NCI-H2196 (cell line): Measurements from ENCODE around the gene TMEM131L.
A peak's percentile ranks its signal among the peaks of the same experiment; 100 is the strongest.
"Not testable (repeated sequence)": the region's sequence is repeated elsewhere in the genome, so short reads cannot be mapped to it uniquely, and the experiment has no call there.

ENCODE experiments used
- DNase-seq: peaks from one replicate; lab custom pipeline; 2025; ENCODE audit not compliant: unreplicated experiment; lab: John Stamatoyannopoulos, UW

TMEM131L gene

DNA sequence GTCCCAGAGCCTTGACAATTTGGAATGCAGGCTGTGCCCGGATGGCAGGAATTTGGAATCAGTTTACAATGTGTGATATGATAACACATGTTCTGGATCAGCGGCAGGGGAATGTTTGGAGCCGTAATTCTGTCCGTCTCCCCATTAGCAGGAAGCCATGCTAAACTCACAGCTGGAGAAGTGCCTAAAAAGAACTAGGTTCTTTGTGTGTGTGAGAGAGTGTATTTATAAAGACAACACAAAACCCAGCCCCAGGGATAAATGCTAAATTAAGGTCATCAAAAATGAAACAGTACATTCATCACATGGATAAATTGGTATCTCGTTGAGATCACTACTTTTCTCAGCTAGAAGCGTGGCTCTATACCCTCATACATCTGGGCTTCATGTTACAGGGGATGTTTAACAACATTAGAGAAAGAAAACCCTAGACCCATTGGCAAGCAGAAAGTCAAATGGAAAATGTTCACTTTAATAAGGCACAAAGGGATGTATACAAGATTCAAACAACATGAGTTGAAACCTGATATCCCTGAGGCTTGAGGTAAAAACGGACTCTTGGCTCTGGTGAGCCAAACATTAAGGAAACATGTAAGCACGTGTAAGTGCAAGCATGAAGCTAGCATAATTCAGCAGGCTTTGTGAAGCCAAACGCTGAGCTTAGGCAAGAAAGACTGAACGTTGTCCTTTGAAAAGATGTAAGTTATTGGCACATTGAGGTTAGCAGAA lies 18.0 kb upstream of the TMEM131L start:
- peak; percentile 11 for DNase-seq

DNA sequence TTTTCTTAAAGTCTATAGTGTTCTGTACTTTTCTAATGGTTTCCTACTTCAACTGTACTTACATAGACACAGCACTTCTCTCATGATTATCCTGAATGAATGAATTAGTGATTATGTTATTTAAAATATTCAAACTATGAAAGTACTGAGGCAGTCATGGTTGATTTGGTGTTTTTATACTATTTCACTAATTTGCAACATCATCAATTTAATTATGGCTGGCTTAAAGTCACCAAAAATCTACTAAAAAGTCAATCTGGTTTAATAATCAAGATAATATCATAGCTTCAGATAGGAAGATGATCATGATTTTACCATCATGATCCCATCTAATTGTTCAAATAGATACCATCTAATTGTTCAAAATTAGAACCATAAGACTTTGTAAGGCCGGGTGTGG lies 16.8 kb upstream of the TMEM131L start:
- DNase-seq: no peak

DNA sequence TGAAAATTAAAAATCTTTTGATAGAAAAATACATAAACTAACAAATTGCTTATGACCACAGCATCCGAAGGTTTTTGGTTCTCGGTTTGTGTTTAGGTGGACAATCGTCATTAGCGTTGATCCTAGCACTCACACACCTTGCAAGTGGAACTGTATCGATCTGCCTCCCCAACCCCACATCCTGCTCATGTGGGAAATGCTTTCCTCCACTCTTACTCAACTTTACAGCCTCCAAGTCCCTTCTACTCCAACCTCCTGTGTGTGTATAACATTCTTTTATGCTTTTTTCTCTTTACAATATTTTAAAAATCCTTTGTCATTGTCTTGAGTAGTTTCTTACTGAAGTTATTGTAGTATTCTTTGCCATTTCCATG lies 15.6 kb upstream of the TMEM131L start:
- DNase-seq: no peak

DNA sequence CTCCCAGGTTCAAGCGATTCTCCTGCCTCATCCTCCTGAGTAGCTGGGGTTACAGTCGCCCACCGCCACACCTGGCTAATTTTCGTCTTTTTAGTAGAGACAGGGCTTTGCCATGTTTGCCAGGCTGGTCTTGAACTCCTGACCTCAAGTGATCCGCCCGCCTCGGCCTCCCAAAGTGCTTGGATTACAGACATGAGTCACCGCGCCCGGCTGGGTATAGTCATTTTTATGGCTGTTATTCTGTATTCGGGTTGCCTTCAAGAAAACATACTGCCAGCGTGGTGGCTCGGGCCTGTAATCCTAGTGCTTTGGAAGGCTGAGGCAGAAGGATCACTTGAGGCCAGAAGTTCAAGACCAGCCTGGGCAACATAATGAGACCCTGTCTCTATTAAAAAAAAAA lies 15.0 kb upstream of the TMEM131L start:
- not testable (repeated sequence) for DNase-seq

DNA sequence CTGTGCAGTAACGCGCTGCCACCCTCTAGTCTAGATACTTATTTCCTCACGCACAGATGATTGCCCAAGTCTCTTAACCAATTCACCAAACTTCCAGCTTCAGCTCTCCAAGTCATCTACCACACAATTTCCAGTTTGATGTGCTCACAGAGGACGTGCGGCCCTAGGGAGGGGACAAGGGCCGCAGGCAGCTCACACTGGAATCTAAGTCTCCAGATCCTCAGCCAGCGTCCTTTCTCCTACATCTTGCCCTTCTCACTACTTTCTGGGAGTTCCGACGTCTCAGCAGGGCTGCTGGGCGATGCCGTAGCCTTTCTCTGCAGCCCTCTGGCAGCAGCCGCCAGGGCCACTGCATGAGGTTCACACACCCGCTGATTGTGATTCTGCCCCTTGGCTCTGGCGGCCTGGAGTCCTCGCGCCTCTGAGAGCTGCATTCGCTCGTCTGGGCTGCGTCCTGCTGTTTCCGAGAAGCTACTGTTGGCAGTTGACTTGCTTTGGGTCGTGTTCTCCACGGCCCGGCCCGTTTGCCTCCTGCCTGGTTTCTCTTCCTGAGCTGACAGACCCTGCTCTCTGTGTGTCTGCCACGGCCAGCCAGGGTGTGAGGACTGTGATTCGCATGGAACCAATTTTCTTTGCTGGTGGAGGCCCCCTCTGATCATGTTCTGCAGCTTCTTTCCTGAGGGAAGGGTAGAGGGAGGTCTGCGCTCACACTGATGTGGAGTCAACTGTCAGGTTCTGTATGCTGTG lies 14.1 kb upstream of the TMEM131L start:
- no peak for DNase-seq

DNA sequence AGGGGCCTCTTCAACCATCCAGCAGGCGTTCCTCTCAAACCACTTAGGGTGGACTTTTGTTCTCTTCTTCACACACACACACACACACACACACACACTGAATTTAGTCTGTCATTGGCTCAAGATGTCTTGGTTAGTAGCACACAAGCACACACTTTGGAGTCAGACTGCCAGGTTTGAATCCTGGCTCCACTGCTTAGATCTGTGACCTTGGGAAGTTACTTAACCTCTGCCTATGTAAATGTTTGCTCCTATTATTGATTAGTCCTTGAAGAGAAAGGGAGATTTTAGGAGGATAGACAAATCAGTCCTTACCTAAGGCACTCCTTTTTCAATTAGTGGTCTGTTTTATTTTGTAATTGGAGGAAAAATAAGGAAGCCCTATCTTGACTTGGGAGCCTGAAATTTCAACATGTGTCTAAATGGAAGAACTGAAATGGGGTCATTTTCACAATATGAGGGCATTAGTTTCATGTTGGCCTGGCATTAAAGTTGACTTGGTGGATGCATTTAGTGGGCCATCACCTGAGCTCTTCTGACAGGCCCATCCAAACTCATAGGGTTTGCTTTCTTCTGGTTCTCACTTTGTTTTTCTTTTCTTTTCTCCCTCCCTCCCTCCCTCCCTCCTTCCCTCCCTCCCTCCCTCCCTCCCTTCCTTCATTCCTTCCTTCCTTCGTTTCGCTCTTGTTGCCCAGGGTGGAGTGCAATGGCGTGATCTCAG lies 13.3 kb upstream of the TMEM131L start:
- DNase-seq: no peak

DNA sequence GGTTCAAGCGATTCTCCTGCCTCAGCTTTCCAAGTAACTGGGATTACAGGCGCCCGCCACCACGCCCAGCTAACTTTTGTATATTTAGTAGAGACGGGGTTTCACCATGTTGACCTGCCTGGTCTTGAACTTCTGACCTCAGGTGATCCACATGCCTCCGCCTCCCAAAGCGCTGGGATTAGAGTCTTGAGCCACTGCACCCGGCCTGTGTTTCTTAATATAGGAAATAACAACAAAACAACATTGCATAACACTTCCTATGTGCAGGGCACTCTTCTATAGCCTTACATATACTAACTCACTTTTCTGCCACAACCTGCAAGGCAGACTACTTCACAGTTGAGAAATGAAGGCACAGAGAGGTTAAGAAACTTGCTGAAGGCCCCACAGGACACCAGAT lies 12.8 kb upstream of the TMEM131L start:
- DNase-seq: no peak

DNA sequence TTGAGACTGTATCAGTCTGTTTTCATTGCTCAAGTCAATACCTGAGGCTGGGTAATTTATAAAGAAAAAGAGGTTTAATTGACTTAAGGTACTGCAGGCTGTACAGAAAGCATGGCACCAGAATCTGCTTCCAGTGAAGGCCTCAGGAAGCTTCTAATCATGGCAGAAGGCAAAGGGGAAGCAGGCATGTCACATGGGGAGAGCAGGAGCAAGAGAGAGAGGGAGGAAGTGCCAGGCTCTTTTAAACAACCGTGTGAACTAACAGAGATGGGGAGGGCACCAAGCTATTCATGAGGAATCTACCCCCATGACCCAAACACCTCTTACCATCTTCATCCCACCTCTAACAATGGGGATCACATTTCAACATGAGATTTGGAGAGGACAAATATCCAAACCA lies 7.2 kb upstream of the TMEM131L start:
- no peak for DNase-seq

DNA sequence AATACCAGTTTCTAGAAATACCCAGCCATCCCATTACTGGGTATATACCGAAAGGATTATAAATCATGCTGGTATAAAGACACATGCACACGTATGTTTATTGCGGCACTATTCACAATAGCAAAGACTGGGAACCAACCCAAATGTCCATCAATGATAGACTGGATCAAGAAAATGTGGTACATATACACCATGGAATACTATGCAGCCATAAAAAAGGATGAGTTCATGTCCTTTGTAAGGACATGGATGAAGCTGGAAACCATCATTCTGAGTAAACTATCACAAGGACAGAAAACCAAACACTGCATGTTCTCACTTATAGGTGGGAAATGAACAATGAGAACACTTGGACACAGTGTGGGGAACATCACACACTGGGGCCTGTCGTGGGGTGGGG lies 4.6 kb upstream of the TMEM131L start:
- not testable (repeated sequence) for DNase-seq

DNA sequence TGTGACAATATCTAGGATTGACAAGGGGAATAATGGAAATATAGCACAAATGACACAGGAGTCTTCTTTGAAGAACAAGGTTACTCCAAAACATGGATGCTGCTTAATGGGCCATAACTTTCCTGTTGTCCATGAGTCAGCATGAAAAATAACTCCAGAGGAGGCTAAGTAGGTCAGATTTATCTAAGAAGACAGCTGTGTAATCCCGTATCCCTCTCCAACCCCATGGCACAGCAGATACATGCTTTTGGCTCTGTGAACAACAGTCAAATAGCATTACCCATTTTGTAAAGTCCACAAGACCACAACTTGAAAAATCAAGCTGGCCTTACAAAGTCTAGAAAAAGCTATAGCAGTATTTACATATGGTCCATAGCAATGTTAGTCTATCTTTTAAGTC lies 2.1 kb upstream of the TMEM131L start:
- no peak for DNase-seq

DNA sequence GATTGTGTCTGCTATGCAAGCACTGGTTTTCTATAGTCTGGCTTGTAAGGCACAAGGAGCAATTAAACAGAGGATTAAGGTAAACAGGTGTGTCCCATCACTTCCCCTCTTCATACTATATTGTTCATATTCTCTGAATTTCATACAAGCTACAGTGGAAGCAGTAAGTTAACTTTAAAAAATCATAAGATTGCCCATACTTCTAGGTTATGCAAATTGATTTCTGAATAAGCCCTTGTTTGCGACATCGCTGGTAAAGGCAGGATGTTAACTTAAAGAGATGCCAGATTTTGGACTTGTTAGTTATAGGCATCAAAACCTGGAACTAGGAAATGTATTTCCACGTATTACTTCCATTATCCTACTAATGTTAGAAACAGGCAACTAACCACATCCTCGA lies 1.0 kb upstream of the TMEM131L start:
- DNase-seq: no peak

DNA sequence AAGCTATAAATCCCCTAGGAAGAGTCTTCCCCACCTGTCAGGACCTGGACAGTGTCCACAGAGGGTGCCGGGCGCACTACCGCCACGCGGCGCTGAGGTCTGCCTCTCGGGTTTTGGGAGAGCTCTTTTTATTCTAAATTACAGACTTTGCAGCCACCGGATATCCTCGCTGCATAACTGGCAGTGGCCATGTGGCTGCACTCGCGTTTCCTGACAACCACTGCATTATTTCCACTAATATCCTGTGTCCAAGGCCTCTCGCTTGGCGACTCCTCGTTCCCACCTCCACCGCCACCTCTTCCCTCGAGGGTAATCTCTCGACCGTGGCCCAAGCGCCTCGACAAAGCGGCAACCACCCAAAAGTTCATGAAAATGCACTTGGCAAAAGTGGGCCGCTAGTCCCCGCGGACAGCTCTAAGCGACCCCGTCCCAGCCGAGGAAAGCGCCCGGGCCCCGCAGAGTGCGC lies 512 bp upstream of the TMEM131L start:
- no peak for DNase-seq

DNA sequence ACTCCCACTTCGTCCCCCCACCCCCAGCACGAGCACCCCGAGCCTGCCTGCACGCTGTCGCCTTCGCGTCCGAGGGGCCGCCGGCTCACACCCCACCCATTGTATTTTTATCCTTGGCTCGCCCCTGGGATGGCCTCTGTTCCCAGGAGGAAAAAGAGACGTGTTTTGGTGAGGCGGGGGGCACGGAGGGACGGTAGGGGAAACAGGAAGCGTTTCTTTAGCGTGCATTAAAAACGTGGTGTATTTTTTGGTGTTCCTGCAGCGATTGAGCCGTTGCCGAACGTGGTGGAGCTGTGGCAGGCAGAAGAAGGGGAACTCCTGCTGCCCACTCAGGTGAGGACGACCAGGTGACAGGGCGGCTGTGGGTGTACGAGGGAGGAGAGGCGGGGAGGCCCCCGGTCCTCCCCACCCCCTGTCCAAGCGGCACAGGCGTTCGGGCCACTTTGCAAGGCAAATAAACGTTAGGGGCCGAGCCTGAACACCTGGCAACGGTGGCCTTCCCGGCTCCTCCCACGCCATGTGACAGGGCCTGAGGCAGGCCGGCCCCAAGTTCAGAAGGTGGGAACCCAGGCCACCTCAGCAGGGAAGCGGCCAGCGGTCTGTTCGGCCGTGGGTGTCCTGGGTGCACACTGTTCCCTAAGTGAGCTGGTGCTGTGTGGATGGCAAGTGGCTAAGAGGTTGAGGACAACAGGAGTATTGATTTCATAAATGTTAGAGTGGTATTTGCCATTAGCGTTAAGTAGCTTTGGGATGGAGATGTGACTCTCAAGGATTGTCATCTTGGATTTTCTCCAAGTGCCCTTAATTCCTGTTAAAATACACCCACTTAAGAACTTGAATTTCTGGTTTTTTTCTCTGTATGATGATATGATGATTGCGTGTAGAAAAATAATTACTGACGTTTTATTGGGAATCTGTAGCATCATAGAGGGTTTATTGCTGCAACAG lies 1.1 kb downstream of the TMEM131L start:
- peak; percentile 51 for DNase-seq

DNA sequence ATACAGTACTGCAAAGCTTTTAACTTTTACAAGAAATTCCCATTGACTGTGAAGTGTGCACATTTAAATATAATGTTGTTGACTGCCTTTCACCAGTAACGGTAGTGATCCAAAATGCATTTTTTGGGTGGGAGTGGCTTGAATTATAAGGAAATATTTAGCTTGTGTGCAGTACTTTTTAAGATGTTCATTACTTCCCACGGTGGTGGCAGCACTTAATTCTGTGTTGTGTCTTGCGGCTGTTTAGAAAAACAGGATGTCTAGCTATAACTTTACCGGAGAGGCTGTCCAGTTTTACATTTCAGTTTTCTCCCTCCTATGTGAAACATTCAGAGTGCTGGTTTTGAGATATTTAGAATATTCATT lies 1.7 kb downstream of the TMEM131L start:
- no peak for DNase-seq

DNA sequence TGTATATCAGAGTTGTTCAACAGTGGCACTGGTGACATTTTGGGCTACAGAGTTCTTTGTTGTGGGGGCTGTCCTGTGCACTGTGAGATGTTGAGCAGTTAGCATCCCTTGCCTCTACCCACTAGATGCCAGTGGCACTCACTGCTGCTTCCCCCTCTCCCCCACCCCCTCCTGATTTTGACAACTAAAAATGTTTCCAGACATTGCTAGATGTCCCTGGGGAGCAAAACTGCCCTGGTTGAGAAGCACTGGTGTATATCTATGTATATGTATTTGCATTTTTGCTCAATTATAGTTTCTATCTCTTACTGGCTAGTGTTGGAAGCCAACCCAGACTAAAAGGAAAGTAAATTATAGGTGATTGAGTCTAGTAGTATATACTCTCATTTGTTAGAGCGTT lies 2.4 kb downstream of the TMEM131L start:
- no peak for DNase-seq

DNA sequence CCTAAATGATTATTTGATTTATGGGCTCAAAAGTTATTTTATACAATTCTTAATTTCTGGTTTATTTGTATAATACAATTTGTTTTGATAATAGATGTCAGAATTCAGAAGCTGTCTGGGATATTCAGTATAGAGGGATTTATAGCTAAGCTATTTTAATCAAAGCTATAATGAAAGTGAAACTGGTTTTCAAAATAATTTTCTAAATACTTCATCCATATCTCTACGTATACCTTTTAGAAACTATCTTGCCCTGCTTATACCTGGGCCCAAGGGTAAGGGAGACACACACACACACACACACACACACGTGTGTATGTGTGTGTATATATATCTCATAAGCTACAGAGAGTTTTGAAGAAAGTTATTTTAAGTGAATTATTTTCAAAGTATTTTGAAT lies 2.9 kb downstream of the TMEM131L start:
- DNase-seq: no peak

DNA sequence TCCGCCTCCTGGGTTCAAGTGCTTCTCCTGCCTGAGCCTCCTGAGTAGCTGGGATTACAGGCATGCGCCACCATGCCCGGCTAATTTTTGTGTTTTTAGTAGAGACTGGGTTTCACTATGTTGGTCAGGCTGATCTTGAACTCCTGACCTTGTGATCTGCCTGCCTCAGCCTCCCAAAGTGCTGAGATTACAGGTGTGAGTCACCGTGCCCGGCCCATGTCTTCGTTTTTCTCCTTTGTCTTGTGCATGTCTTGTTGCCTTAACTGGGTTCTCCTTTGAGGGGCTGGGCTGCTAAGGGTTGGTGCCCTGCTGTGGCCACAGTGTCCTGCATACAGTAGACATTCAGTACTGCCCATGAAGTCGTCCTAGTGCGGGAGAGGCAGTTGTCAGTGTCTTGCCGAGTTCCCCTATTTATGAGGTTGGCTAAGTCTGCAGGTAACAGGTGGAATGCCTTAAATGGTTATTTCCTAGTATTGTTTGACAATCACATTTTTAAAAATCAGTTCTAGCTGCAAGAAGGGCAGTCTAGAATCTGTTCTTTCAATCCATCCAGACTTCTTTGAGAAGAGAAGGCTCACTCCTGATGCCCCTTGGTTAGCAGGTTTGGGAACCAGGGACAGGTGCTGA lies 5.0 kb downstream of the TMEM131L start:
- not testable (repeated sequence) for DNase-seq

DNA sequence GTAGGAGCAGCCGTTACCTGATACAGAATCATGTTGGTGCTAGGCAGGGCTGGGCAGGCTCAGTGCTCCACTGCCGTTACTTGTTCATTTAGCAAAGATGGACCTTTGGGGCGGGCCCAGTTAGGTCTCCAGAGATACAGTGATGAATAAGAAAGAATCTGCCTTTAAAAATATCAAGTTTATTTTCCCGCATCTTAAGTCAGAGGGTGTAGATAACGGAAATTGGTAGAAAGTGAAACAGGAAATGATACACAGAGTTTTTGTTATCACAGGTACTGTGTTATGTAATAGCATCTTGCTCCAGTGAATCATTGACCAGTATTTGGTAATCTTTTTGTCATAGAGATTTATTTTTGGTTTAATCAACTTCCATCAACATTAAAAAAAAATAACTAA lies 5.5 kb downstream of the TMEM131L start:
- DNase-seq: no peak

DNA sequence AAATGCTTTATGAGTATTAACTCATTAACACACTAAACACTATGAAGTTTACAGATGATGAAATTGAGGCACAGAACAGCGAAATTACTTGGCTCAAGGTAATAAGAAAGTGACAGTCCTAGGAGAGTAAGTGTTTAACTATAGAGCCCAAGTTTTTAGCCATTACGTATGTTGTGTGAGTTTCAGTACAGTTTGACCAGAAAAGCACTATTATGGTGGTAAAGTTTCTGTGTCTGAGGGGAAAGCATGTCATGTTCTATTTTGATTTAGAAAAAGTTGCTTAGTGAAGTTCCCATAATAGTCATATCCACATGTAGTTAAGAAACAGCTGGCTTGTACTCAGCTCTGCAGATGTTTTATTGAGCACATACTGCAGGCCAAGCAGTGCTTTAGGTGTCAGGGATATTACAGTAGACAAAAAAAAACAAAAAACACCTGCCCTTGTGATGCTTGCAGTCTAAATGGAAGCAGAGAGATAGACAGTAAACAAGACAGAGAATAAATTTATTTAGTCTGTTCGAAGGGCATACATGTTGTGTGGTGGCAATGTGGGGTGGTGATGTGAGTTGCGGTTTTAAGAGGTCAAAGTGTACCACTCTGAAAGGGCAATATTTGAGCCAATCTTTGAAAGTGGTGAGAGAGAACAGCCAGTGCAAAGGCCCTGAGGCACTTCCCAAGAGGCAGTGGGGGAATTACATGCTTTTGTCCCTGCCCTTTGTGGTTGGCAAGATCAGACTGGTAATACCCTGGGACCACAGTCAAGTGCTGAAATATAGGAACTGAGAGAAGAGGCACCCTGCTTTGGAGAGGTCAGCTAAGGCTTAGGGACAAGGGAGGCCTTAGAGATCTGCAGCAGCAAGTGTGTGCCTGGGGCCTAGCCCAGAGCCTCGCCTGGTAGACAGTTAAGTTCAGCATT lies 6.2 kb downstream of the TMEM131L start:
- no peak for DNase-seq
